Activated T-cell treated with anti-CD3 and anti-CD28 coated beads for 1 hour (primary cell): Measurements from ENCODE around the gene LEFTY1.

Source experiments
- DNase-seq: peaks from one replicate; pipeline ENCODE4 v3.0.0-alpha.2; 2020; ENCODE audit warnings: low read depth

The LEFTY1 gene

DNA sequence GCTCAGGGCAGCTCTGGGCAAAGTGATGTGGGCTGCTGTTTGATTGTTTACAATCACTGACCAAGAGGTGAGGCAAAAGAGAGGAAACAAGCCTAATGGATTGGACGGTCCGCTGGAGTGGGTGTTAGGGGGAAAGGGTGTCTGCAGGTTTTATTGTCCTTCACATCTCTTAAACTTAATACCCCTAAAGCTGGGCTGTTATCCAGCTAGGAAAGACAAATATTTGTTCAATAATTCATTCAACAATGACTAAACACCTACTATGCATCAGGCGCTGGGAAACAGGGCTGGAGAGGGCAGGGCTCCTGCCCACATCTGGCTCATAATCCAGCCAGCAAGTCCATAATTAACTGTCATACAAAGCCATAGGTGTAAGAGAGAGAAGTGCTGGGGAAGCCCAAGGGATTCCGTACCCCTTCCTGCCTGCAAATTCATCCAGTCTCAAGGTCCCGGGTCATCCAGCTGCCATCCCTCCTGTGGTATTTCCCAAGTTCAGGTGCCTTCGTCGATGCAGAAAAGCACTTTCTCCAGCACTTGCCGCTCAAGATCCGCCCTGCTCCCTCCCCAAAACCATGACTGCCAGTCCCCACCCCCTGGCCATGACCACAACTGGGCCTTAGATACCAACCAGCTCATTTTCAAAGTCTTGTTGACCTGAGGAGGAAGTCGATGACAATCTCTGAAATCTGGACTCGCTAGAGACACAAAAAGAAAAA lies 17.4 kb downstream of the LEFTY1 start:
- DNase-seq: no peak

DNA sequence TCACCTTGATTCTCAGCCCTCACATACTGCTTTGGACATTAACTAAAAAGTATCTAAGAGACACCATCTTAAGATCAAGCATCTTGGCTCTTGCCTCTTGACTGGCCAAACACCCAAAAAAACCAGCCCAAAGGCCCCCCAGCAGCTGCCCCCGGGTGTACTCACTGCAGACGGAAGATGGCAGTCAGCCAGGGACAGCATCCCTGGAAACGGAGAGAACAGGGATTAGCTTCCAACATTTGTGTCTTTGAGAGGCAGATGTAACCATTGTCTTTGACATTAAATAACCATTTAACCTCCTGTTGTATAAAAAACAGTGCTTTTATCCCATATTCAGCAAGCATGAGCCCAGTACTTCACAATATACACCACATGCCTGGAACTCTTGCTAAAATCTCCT lies 18.0 kb downstream of the LEFTY1 start:
- DNase-seq: no peak

DNA sequence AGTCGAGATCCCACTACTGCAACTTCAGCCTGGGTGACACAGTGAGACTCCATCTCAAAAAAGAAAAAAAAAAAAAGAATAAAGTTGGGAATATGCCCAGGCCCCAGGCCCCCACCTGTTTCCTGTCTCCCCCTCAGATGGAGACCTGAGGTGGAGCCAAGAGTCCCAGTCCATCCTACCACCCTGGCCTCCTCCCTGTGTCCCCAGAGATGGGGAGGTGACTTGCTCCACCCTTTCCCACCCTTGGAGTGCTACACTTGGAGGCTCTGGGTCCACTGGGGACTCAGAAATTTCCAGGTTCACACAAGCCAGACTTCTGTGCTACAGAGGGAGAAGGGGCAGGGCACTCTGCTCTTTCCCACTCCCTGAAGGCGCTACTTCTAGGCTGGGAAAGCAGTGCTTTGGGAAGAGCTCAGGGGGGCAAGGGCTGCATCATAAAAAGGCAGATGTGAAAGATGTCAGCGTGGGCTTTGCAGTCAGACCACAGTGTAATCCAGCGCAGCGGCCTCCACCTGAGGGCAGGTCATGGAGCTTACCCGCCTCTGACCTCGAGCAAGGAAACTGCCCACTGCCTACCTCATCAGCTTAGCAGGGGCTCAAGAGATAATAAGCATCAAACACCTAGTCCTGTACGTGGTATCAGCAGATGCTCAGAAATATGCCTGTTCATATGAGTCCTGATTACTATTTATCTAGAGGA lies 20.2 kb downstream of the LEFTY1 start:
- no peak for DNase-seq

DNA sequence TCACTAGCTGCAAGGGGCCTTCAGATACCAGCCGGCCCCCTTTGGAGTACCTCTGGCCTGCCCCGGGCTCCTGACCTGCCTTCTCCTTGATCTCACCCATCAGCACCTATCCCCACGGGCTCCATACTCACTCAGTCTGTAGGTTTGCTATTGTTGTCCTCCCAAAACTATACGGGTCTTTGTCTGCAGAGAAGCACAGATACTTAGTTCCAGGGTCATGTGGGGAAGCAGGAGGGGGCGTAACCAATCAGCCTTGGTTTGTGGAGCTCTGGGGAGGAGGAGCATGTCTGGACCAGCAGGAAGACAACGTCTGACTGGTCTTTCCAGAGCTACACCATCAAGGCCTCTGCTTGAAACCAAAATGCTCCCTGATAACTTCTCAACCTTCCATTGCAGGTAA lies 22.0 kb downstream of the LEFTY1 start:
- DNase-seq: no peak

DNA sequence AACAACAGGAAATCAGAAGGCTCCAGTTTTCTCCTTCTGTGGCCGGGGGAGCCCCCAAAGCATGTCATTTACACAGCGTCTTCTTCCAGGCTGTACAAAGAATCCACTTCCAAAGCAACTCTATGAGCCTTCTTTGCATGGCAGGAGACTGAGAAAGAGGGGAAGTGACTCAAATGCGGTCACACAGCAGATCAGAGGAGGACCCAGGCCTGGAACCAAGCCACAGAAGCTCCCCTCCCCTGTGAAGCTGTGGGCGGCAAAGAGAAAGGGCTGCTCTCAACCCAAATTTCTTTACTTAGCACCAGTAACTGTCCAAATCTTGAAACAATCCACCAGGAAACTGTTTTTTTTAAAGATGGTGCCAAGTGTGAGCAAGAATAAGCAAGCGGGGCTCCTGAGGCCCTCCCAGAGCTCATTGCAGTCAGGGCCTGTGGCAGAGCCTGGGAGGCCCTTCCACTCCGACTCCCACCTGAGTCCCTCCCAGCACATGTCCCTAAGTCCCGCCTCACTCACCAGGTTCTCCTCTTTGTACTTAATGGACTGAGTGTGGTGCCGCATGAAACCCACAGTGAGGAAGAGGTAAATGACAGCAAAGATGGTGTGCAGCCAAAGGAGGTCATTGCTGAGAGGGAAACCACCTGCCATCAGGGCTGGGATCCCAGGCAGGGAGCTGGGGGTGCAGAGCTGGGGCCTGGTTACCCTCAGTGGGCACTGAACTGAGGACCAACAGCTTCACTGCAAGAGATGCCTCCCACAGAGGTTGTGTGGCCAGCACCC lies 22.7 kb downstream of the LEFTY1 start:
- peak; percentile 59 for DNase-seq

DNA sequence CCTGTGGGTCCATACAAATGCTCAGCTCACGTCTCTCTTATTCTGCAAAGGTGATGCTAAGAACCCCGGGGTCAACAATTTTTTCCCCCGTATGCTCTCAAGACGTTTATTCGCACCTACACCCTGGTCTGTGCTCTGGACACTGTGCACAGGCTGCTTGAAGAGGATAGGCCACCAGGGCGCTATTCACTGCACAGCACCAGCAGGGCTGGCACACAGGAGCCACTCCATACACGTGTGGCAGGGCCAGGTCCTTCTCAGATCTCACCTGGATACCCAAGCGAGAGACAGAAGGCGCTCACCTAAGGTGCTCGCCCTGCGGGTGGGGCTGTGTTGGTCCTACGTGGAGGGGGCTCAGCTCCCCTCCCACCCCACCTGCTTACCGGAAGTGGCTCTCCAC lies 23.4 kb downstream of the LEFTY1 start:
- DNase-seq: no peak

DNA sequence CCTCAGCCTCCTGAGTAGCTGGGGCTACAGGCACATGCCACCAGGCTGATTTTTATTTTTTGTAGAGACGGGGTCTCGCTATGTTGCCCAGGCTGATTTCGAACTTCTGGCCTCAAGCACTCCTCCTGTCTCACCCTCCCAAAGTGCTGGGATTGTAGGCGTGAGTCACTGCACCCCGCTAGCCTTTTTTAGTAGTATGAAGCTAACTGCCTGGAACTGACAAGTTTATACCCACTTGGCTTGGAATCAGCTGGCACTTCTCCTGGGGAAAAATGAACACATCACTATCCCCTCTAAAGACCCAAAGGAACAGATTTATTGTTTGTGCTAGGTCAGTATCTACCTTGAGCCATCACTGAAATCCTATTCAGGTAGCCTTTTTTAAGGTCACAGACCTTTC lies 25.8 kb downstream of the LEFTY1 start:
- DNase-seq: no peak

DNA sequence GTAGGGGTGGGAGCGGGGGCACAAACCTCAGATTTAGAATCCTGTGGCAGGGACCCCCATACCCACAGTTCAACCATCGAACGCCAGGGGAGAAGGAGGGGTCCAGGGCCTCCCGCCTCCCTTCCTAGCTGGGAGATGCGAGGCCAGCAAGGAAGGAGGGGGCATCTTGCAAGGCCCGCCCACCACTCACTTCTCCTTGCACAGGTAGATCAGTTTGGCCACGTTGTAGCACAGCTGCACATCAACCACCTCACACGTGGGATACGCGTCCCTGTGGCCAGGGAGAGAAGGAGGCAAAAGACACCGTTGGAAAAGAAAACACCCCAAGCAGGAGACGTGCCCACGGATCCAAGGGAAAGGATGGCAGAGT lies 26.4 kb downstream of the LEFTY1 start:
- no peak for DNase-seq

DNA sequence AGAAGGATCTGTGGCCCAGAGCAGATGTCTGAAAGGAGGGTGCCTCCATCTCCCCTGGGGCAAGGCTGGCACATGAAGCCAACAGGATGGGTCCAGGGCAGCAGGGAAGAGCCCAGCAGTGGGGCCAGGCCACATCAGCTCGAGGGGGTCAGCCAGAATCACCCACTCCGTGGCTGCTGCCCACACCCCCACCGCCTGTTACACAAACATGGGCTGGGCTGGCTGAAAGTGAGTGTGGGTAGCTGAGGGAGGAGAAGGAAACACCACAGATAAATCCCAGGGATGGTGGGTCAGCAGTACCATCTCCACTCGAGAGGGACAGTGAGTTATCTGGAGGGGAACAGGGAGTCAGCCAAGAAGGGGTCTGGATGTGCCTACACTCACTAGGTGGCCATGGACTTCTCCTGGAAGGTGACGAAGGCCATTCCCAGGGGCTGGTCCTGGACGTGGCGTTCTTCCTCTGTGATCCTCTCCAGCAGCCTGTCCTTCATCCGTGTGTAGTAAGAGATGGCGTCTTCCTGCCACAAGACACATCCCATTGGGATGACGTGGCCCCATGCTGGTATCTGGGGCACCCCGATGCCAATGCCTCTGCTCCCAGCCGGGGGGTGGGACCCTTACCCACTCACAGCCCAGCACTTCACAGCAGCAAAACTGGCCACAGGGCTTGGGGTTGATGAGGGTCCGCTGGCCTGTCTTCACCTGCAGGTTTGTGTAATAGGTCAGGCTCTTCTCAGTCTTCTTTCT lies 26.9 kb downstream of the LEFTY1 start:
- no peak for DNase-seq

DNA sequence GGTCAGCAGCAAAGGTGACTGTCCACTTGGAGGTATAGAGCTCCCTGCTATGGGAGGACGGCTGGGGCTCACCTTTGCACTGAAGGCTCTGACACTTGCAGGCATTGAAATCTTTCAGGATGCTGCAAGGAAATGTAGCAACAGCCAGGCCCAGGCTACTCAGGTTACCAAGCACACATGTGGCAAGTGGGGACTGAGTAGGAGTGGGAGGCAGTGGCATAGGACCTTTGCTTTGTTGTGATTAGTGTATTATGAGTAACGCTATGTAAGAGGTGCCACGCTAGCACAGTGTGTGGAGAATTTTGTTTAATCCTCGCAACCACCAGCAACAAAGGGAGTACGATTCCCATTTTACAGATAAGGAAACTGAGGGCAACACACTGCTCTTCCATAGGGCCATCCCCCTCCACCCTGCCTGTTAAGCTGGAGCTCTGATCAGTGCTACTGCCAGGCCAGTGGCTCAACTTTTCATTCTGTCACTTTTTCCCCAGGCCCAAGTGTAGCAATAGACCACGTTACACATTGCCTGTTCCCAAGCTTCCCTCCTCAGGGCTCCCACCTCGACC lies 28.0 kb downstream of the LEFTY1 start:
- DNase-seq: no peak

DNA sequence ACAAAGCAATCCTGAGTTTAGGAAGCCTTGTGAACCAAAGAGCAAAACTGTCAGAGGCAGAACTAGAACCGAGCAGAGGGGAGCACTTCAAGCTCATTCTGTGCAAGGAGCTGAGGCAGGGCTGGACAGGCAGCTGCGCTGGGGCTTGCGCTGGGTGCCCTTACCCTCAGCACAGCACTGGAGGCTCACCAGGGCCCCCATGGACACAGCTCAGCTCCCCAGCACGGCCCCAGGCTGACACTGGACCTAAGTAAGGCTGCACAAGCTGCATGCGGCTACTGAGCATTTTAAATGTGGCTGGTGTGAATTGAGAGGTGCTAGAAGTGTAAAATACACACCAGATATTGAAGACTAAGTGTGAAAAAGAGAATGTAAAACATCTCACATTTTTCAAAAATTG lies 28.8 kb downstream of the LEFTY1 start:
- DNase-seq: no peak

DNA sequence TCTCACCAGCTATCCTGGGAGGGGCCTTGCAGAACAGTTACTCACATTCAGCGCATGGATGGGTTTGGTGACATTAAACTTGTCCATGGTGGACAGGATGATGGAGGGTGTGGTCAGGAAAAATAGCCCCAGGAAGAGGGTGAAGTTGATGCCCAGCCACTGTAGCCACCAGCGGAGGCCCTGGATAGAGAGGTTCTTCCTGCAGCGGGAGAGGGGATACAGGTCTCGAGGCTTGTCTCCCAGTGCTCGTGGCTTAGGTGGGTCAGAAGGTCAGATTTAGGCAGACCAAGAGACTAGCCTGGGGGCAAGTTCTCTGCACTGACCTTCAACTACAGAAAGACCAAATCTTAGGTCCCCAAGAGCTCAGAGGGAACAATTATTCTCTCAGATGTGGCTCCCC lies 29.8 kb downstream of the LEFTY1 start:
- no peak for DNase-seq

DNA sequence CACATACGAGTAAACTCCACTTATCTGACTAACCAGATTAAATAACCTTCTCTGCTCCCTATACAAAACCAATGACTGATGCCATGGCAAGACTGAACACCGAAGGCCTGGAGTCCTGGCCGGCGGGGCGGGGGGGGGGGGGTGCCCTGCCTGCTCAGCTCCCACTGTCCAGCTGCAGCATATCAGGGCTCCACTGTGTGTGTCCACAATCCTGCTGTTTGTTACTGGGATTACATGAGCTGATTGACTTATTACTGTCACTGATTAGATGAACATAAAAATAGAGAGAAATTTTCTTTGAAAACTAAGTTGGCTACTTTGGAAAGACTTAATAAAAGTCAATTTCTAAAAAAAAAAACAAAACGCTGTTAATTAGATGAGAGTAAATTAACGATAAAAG lies 31.7 kb downstream of the LEFTY1 start:
- DNase-seq: no peak

DNA sequence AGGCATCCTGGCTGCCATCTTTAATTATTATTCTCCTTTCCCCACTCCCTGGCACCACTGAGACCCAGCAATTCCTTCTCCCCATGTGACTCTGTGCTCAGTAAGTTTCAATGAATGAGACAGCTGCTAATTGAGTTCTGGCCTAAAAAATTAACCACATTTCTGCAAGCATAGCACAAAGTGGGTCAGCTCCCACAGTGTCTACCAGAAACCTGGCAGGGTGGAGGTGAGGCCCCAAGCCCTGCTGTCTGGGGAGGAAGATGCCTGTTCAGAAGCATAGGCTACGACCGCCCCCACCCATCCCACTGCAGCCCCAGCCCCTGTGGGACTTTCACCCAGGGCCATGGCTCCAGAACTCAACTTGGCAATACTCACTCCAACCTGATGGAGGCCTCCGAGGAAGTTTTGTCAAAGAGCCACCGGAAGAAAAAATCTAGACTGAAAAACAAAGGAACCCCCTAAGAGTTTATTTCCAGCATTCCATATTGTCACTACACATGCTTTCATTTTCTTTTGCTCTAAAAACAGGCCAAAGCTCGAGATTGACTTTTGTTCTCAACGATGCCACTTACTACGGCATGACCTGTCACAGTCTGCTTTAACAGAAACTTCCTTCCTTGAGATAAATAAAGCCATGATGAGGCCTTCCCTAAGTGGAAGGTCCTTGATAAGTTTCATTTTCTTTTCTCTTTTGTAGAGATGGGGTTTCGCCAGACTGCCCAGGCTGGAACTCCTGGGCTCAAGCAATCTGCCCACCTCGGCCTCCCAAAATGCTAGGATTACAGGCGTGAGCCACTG lies 33.2 kb downstream of the LEFTY1 start:
- no peak for DNase-seq

DNA sequence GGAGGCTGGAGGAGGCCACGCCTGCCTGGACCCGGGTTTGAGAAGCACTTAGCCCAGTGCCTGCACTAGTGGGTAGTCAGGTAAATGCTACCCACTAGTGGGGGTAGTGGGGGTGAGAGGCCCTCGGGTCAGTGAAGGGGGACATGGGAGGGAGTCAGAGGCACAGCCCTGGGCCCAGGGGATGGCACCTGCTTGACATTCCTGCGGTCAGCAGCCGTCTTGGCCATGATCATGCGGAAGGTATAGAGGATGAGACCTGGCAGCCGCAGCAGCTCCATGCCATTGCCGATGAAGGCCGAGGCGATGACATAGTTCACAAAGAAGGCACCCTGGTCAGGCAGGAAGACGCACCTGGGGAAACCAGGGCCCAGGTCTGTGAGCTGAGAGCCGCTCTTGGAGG lies 35.5 kb downstream of the LEFTY1 start:
- no peak for DNase-seq

DNA sequence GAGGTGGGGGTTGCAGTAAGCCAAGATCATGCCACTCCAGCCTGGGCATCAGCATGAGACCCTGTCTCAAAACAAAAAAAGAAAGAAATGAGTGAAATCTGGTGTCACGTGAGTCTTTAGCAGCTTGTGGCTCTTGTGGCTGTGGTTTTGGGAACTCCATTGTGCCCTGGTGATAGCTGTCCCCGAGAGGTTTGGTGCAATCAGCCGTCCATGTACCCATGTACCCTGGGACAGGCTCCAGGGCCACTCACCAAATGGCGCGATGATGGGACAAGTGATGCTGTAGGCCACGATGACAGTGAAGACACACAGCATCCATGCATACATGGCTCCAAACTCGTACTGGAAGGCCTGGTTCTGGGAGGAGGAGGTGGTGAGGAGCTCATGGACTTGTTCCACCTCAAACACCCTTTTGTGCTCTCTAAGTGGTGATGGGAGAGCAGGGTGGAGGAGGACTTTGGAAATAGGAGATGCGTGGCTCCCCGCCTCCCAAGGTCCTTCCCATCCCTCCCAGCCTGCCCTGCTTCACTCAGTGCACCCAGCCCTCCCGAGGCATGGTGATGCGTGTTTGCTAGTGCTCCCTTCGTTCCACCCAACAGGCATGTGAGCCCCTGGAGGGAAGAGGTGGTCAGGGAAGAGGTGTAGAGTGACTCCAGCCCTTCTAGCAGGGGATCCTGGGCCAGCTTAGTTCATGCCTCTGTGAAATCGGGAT lies 36.4 kb downstream of the LEFTY1 start:
- no peak for DNase-seq

DNA sequence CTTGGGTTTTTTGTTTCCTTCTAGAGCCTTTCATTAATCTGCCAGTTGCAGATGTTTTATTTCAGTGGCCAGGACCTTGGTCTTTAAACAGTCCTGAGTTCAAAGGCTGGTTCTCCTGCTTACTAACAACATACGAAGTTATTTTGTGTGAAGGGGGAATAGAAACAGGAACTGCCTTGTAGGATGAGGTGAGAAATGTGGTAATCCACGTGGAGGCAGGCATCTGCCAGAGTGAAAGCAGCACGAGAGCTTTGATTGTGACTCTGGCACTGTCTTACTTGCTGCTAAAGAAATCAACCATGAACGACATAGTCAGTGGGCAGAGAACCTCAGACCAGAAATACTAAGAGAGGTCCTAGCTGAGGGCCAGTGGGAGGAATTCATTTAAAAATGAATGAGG lies 37.1 kb downstream of the LEFTY1 start:
- DNase-seq: no peak

DNA sequence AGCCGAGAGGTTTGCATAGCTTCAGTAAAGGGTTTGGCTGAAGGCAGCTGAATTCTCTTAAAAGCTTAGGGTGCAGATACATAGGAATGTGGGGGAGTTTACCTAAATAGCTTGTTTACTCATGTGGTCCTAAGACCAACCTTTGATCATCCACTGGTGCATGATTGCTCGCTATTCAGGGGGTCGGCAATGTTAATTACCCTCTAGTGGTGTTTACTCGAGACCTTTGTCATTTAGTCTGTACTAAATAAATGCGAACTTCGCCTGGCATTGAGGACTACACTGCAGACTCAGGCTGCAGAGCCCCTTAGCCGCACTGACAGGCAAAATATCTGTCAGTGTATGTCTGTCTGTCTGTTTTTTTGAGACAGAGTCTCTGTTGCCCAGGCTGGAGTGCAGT lies 38.6 kb downstream of the LEFTY1 start:
- no peak for DNase-seq

DNA sequence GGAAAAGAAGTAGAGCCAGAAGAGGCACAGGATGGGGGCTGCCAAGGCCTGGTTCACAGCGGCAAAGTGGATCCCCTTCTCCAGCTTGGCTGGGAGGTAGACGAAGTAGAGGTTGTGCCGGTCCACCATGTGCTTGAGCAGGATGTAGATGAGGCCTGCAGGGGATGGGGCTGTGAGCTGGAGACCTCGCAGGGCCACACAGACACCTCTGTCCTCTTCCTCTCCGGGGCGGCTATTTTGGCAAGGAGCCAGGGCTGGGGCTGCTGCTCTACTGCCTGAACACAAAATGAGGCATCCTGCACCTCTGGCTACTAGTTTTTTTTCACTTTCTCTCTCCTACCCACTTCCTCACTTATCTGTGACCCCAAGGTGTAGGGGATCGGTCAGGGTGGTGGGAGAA lies 39.0 kb downstream of the LEFTY1 start:
- peak; percentile 21 for DNase-seq

DNA sequence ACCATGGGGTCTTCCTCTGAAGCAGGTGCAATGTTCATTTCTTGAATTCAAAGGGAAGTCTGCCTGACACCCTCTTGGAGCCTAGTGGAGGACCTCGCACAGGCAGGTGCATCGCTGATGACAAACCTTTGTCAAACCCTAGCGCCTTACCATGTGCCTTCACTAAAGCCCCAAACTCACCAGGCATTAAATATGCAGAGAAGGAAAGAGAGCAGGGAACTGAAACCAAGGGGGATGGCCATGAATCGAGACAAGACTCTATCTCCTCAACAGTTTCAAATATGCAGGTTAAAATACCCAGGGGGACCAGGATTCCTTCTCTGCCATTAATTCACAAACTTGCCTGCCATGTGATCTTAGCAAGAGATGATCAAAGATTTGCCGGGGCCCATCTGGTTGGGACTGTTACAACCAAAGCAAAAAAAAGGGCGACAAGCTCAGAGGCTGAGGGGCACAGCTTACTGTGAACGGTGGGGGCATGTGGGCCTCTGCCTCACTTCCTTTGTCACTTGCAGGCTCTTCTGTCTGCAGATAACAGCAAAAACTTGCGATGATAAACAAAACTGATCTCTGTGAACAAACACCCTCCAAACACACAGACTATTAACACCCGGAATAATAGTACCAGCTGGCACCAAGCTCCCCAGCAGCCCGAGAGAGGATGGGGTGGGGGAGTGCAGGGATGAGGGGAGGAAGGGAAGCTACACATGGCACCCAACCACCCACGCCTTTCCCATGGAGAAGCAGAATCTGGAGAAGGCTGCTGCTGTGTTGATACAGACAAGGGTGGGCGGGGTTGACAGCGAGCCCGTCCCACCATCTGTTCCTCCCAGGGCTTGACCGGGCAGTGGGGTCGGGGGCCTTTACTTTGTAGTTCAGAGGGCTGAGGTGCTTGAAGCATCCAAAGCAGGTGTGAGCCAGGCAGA lies 40.7 kb downstream of the LEFTY1 start:
- no peak for DNase-seq
